SU-DHL-6 (cell line): ENCODE measurements around the gene CDC6.

Experiments
- EZH2phosphoT487 ChIP-seq: fragments of 200-600 bp; sonication (generic), shearing (Covaris generic); conservative IDR thresholded peaks from 2 replicates; pipeline ENCODE4 v1.6.1; 2018; ENCODE audit warnings: mild to moderate bottlenecking, antibody characterized with exemption, low read length, moderate library complexity, mixed read lengths
- TF ChIP-seq, protein P1 (sequence below): fragments of 200-600 bp; sonication (generic); IDR thresholded peaks from one replicate; pipeline ENCODE4 v1.5.1; 2017; ENCODE audit warnings: antibody characterized with exemption, mild to moderate bottlenecking, low read length, moderate library complexity; ENCODE audit not compliant: insufficient read depth, poor library complexity, severe bottlenecking

DNA sequence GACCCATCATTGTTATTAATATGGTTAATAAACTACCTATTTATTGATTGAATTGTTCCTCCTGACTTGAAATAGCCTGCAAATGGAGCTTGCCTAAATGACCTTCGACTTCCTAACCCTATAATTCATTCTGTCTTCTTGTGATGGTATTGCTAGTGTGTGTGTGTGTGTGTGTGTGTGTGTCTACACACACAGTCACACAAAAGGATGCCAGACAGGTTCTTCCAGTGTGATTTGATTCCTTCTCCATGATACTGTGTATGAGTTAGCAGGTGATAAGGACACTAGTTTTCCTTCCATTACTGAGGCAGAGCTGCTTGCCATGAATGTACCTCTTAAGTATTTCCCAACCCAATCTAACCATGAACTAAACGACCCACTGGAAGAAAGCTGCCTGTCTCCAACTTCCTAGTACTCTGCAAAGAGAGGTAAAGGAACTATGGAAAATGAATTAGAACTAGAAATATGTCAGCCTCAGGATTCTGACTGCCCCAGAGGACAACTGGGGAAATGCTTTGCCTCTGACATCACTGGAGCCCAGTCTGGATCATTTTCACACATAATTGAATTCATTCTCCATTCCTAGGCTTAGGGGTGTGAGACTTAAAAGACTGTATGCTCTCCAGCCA, 3.5 kb upstream of the CDC6 start:
- TF ChIP-seq, protein P1, sequence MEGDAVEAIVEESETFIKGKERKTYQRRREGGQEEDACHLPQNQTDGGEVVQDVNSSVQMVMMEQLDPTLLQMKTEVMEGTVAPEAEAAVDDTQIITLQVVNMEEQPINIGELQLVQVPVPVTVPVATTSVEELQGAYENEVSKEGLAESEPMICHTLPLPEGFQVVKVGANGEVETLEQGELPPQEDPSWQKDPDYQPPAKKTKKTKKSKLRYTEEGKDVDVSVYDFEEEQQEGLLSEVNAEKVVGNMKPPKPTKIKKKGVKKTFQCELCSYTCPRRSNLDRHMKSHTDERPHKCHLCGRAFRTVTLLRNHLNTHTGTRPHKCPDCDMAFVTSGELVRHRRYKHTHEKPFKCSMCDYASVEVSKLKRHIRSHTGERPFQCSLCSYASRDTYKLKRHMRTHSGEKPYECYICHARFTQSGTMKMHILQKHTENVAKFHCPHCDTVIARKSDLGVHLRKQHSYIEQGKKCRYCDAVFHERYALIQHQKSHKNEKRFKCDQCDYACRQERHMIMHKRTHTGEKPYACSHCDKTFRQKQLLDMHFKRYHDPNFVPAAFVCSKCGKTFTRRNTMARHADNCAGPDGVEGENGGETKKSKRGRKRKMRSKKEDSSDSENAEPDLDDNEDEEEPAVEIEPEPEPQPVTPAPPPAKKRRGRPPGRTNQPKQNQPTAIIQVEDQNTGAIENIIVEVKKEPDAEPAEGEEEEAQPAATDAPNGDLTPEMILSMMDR, result no peak
- TF ChIP-seq EZH2phosphoT487, result no peak
